ENCODE data around the gene OTOGL.

OTOGL gene

DNA sequence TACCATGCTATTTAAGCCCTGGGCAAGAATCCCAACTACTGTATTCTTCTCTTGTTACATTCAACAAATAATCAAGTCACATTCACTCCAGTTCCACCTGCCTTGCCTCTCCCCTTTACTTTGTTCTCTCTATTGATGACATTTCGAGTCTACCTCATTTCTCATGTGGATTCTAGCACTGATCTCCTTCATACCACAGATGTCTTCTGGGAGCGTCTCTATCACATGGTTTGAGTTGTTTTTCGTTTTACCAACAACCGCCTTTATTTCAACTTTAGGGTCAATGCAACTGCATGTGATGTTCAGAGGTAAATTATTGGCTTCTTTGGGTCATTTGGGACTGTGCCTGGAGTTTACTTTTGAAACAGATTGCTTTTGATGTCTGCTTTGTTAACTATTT lies 40.7 kb downstream of the OTOGL start:
- DNase-seq = no peak

DNA sequence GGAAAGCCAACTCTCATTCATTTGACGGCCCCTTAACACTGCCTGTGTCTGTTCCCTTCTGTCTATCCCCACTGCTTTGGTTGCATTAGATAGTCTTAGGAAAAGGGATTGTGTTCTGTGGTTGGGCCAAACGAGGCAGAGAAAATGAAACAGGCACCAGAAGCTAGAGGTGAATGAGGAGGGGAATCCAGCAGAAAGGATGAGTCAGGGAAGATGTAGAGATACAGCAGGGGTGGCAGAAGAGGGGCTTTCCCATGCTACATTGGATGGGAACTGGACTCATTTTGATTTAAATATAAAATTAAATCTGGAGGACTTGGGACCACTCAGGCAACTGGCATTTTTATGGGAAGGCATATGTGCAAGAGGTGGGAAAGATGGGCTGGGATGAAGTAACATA lies 43.3 kb downstream of the OTOGL start:
- DNase-seq = no peak

DNA sequence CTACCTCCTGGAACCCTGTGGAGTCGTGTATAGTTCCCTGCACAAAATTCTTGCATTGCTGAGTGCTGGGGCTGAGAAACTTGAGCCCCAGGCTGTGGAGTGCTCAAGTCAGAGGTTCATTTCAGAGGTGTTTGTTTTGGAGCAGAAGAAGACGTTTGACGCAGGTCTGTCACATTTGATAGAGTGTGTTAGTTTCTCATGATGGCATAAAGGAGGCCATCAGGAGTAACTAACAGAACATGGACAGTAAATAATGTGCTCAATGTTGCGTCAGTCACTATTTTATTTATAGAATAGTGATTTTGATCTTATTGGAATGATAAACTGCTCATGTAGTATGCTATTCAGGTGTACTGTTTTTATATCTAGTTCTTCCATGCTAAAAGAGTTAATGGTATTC lies 44.2 kb downstream of the OTOGL start:
- no peak for DNase-seq

DNA sequence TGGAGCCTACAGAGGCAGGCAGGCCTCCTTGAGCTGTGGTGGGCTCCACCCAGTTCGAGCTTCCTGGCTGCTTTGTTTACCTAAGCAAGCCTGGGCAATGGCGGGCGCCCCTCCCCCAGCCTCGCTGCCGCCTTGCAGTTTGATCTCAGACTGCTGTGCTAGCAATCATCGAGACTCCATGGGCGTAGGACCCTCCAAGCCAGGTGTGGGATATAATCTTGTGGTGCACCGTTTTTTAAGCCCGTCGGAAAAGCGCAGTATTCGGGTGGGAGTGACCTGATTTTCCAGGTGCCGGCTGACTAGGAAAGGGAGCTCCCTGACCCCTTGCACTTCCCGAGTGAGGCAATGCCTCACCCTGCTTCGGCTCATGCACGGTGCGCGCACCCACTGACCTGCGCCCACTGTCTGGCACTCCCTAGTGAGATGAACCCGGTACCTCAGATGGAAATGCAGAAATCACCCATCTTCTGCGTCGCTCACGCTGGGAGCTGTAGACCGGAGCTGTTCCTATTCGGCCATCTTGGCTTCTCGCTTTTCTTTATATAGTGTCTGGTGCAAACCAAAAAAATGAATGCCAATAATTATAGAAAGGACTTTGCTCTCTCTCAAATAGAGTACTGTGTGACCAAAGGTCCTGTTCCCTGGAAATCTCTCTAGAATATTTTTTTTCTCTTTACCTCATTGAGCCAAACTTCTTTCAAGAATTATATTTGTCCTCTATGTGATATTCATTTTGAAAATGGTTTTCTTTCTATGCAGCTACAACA lies 50.4 kb downstream of the OTOGL start:
- DNase-seq = peak; percentile 46

DNA sequence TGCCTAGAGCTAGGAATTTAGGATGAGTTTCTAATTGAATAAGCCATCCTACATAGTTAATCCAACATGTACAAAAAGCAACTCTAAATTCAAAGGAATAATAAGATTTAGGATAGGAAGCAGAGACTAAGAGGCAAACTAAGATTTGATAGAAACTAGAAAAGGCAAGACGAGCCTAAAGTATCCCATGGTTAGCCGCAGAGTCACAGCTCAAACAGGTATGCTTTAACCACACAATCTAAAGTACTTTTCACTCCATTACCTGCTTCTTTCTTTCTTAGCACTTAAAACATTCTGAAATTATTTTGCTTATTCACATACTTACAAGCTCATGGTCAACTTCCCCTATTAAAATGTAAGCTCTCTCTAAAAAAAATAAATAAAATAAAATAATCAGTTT lies 51.8 kb downstream of the OTOGL start:
- no peak for DNase-seq

DNA sequence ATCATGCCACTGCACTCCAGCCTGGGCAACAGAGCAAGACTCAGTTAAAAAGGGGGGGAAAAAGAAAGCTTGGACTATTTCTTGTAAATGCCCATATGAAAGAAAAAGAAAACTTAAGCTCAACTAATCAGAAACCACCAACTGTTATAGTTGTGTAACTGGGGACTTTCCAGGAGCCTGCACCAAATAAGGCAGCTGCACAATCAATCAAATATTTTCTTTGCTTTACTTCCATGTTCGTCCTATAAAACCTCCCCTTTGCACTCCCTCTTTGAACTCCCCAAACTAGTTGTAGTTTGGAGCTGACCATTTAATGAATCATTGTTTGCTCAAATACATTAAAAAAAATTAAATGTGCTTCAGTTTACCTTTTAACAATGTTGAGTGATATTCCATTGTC lies 54.9 kb downstream of the OTOGL start:
- DNase-seq = no peak

DNA sequence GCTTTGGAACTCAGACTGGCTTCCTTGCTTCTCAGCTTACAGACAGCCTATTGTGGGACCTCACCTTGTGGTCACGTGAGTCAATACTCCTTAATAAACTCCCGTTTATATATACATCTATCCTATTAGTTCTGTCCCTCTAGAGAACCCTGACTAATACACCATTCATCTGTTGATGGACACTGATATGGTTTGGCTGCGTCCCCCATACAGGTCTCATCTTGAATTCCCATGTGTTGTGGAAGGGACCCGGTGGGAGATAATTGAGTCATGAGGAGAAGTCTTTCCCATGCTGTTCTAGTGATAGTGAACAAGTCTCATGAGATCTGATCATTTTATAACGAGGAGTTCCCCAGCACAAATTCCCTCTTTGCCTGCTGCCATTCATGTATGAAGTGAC lies 57.0 kb downstream of the OTOGL start:
- no peak for DNase-seq

DNA sequence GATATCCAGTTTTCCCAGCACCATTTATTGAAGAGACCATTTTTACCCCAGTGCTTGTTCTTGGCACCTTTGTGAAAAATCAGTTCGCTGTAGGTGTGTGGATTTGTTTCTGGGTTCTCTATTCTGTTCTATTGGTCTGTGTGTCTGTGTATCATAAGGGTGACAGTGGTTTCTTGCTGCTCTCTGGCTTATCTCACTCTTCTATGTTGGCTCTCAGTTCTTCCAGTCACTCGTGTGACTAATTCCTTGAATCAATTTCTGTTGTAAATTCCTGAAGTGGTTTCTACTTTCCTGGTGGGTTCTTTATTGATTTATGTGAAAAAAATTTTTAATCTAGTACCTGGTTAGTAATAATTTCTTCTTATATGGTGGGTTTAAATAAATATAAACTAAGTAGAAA lies 58.3 kb downstream of the OTOGL start:
- DNase-seq = no peak

DNA sequence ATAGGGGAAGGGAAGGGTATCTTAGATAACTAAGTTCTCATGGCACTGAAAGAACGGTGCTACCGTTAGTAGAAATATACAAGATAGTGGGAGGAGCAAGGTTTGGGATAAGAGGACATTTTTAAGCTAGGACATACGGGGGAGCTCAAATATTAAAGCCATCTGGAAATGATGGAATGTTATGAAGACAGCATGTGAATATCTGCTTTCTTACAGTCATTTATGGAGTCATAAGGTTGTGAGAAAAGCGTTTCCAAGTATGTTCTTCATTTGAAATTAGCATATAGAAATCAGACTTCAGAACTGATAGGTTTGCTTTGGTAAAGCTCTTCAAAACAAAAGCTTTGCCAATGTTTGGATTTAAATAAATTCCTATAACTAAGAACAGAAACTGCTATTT lies 62.3 kb downstream of the OTOGL start:
- no peak for DNase-seq

DNA sequence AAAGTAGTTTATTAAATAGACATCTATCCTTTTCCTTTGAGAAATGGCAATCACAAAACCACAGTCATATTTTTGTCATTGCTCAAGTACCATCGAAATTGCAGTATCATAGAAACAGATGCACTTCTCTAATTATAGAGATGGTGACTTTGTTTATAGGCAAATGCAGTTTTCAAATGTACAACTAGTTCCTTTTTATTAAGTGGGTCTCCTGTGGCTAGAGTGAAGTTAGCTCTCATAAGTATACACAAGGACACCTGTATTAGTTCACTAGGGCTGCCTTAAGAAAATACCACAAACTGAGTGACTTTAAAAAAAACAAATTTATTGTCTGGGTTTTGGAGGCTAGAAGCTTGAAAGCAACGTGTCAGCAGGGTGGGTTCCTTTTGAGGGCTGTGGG lies 62.8 kb downstream of the OTOGL start:
- no peak for DNase-seq

DNA sequence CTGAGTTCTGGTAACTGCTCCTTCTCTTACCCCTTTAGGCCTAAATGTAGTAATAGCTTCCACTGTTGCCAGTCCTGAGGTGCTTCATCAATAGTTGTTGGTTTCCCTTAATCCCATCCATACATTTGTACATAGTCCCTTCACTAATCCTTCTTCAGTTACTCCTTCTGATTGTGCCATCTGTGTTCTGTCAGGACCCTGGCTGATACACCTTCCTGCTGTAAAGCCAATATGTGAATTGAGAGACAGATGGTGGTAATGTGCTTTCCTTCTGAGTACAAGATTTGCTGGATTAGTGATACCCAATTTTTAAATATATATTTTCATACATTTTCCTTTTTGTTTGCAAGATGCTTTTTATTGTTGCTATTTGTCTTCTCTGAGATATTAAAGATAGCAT lies 66.4 kb downstream of the OTOGL start:
- DNase-seq = no peak

DNA sequence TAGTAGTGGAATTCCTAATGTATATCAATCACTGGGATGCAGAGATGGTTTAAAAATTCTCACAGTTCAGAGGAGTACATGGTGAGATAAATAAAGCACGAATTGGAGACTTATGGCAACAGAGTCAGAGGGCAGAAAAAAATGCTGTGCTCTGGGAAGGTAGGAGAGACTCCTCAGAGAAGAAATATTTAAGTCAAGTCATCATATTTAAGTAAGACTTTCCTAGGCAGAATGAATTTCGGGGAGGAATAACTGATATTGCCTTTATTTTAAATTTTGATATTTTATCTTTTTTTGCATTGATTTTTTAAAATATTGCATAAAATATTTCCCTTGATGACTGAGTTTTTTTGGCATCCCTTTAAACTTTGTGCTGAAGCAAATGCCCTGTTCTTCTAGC lies 67.4 kb downstream of the OTOGL start:
- no peak for DNase-seq

DNA sequence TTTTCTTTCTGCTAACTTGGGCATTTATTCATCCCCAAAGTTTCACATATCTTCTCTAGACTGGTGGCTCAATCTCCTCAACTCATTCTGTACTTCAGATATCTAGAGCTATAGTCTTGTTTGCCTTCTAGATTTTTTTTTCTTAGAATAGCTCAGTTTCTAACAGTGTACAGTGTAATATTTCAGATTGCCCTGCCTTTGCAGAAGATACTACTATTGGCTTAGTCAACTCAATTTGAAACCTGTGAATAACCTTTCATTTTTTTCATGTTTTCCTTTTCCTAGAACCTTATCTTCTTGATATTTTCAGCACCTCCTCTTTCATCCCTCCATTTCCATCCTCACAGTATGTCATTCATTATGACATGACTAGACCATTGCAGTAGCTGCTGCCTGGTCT lies 69.6 kb downstream of the OTOGL start:
- no peak for DNase-seq

DNA sequence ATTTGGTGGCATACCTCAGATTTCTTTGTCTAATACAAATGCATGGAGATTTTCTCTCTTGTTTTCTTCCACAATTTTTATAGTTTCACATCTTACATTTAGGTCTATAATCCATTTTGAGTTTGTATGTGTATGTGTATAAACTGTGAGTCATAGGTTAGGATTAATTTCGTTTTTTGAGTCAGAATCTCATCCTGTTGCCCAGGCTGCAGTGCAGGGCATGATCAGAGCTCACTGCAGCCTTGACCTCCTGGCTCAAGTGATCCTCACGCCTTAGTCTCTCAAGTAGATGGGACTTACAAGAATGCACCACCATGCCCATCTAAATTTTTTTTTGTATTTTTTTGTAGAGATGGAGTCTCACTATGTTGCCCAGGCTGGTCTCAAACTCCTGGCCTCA lies 71.6 kb downstream of the OTOGL start:
- DNase-seq = no peak

DNA sequence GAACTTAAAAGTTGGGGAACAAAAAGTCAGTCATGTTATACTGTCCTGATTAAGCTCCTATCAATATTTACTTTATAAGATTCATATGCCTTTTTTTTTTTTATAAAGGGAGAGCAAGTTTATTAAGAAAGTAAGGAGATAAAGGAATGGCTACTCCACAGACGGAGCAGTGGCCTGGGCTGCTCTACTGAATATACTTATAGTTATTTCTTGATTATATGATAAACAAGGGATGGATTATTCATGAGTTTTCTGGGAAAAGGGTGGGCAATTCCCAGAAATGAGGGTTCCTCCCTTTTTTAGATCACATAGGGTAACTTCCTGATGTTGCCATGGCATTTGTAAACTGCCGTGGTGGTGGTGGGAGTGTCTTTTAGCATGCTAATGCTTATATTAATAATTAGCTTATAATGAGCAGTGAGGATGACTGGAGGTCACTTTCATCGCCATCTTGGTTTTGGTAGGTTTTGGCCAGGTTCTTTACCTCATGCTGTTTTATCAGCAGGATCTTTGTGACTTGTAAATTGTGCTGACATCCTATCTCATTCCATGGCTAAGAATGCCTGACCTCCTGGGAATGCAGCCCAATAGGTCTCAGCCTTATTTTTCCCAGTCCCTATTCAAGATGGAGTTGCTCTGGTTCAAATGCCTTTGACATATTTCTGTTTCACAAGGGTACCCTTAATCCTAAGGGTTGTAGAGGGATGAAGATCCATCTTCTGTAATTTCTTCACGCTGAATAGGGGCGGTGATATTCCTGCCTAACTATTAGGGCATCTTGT lies 73.9 kb downstream of the OTOGL start:
- DNase-seq = no peak

DNA sequence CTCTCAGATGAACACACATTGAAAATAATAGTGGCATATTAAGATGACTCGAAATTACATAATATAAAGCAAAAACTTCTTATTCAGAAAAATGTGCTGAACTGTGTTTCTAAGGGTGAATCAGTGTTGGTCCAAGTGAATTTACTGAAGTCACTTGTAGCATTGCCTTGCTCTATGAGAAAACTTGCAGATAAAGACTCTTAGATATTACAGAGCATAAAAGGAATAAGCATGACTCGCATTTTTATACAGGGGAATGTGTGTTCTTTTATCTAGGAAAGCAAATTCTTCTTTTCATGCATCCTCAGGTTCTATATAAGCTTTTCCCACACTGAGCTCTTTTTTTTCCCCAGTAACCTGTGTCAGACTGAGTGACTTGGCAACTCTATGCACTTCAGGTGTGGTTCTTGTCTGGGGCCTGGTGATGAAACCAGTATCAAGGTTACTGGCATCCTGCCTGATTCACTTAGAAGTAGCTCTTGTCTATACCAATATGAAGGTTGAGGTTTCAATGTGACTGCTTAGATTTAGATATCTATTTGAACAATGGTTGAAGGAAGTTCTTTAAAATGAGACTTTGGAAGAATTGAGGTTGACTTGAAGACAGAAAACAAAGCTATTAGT lies 76.1 kb downstream of the OTOGL start:
- no peak for DNase-seq

DNA sequence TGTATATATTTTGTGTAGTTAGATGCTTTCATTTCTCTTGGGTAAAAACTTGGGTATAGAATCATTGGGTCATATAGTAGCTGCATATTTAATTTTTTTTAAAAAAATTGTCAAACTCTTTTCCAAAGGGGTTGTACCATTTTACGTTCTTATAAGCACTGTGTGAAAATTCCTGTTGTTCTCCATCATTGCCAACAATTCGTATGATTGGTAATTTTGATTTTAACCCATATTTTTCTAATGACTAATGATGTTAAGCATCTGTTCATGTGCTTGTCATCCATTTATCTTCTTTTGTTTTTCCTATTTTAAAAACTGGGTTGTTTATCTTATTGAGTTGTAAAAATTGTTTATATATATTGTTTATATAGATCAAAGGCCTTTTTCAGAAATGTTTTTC lies 77.4 kb downstream of the OTOGL start:
- no peak for DNase-seq

DNA sequence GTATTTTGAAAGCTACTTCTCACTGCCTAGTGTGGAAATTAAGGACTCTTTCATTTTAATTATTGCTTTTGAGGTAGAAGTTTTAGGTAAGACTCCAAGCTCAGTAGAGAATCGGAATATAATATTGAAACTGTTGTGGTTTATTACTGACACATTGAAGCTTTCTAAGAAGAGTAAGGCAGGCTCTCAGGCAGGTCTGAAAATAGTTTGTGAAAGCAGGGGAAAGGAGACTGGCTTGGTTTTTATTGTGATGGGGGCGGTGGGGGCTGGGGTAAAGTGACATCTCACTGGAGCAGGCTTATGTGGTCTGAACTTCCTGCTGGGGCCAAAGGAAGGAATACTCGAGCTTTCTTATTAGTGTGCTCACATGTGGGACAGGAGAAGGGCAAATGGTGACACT lies 79.5 kb downstream of the OTOGL start:
- DNase-seq = no peak

DNA sequence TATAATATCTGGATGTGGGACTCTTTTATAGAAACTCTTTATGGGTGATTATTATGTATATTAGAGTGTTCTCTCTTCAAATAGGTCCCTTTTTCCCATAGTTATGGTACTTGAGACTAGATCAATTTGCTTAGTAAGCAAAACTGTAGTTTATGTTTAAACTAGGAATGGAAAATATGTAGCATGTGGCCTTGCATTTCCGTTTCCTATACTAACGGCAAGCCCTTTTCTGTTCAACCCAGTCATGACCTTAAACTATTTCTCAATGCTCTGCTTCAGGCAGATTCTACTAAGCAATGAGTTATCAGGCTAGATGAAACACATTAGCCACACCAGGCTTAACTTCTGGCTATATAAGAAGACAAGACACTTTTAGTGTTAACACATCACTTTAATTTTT lies 84.6 kb downstream of the OTOGL start:
- no peak for DNase-seq

DNA sequence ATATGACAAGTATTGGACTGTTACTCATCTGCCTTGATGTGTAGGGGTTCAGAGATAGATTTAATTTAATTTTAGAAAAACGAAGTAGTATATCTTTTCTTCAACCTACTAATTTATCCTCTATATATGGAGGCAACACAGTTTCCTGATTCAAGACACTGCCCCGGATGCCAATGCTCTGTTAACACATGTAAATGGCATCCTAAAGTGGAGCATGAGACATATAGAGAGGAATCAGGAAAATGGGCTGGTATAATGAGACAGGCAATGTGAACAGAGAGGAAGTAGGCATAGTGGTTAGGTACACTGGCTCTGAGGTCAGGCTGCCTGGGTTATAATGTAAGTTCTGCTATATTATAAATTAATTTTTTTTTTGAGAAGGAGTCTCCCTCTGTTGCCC lies 85.6 kb downstream of the OTOGL start:
- no peak for DNase-seq

DNA sequence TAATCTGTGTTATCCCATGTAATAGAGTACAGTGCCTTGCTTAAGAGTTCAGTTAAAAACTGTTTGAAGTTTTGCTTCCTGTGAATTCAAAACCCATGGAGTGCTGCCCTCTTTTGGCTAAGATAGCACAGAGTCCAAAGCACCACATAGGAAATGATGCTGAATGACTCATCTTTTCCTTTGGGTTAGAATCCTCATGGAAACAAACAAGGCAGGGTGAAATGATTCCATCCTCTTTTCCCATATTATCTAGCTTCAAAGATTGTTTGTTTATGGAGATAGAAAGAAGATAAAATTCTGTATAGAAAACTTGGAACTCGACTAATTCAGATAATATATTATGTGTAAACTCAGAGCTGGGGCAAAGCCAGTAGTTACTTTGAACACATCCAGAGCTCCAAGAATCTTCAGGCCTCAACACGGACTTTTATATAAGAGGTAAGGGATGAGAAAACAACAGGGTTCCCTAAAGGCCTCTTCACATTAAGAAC lies 87.4 kb downstream of the OTOGL start:
- DNase-seq = peak; percentile 76

DNA sequence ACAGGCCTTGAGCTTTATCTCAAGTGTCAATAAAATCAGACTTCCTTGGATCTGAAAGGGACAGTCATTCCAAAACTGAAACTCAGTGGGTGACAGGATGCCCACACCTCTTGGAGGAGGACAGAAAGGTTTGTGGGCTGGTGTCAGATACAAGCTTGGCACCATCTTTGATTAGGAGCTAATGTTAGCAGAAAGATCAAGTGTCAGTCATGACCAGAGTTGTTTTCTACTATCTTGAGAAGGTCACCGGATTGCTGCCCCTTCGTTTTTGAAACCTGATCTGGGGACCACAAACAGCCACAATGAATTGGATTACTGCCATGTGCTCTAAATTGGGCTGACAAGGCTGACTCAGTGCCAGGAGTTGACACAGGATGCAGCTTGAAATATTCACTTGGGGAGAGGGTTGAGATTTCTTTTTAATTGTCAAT lies 88.3 kb downstream of the OTOGL start:
- DNase-seq = peak; percentile 58

DNA sequence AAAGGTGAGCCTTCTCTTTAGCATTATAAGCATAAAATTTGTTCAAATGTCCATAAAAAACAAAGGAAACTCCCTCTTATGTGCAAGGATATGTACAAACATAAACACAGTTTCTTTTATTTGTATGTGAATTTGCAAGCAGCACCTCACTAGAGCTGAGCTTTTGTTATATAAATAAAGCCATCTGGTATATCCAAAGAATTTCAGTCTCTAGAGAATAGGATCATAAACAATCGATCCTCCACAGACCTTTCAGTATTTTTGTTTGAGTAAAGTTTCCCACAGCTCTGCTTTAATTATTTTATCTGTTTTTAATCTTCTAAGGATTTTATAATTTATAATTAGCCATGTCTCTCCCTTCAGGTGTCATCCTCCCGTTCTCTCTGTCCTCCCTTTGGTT lies 89.2 kb downstream of the OTOGL start:
- no peak for DNase-seq

DNA sequence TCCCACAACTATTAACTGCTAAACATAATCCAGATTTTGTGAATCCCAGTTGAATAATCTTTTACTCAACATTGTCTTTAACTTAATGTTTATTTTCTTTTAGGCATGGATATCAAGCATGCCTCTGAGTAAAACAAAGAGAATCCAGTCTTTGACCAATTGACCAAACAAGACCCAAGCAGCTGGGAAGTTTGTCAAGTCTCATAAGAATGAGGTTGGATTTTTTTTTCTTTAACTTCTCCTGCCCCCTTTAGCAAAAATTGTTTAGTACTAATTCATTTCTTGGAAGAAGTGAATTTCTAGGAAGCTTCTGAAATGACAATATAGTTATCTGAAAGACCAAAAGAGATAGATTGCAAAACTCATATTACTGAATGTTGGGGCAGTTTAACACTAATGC lies 89.9 kb downstream of the OTOGL start:
- DNase-seq = no peak
